NCI-H1930 (cell line): ENCODE data around the gene VPS37C.

ENCODE experiments used
- DNase-seq, 2 experiments: peaks; one replicate each; lab custom pipeline; 2025; lab: John Stamatoyannopoulos, UW

VPS37C gene

DNA sequence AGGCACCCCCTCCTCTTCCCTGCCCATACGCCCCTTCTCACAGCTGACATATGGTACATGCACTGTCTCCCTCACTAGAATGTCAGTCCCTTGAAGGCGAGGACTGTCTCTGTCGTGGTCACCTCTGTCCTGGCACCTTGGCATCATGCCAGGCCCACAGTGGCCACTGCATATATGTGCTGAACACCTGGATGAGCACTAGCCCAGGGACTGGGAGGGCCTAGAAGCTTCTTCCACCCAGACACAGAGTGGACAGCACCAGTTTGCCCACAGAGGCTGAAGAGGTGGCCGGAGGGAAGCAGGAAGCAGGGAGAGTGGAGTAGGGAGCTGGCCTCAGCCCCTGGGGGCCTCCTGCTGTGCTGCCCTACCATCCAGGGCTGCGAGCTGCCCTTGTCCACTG, 28.6 kb downstream of the VPS37C start:
- no peak for DNase-seq

- DNase-seq = no peak
Measured at GRCh38 chr11:61131998-61132555, 29.1 kb downstream of the VPS37C start.

DNA sequence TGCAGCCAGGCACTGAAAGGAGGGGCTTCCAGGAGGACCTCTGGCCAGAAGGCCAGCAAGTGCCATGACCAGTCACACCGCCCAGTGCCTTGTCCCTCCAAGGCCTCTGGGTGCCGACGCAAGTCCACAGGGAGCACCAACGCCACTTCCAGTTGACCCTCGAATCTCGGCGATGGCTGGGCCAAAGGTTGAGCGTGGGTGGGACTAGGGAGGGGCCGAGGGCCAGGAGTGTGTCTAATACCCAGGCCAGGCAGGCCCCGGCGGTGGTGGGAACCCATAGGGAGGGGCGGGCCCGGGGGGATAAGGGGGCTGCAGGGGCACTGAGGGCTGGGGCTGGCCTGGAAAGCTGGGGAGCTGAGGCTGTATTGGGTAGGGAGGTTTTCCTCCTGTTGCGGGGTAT, 29.6 kb downstream of the VPS37C start:
- DNase-seq = no peak

DNA sequence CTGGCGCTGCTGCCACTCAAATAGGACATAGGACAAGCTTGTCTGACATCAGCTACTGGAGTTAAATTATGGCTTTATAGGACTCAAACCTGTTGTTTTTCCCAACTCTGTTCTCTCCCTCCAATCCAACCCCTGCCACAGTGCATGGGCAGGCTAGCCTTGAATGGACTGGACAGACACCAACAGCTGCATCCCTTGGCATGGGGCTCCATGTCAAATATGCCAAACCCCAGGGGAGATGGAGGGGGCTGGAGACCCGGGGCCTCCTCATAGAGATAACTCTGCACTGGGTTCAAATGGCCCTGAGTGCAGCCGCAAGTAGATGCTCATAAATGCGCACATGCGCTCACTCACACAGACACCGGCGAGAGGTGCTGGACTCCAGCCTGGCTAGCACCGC, 30.0 kb downstream of the VPS37C start:
- no peak for DNase-seq

GRCh38 chr11:61129639-61130523, 31.3 kb downstream of the VPS37C start:
- no peak for DNase-seq

- no peak for DNase-seq
Measured at GRCh38 chr11:61128947-61129638, 32.1 kb downstream of the VPS37C start.

DNA sequence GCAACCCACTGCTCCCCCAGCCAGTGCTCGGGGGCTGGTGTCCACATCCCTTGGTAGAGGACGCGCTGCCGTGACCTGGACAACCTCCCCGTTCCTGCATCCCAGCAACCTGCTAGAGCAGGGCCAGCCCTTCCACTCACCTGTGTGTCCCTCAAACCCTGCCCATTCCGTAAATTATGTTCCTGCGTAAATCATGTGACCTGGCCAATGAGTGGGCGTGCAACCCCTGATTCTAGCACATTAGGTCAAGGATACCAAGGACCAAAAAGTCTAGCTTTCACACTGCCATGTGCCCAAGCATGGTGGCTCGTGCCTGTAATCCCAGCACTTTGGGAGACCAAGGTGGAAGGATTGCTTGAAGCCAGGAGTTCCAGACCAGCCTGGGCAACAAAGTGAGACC, 33.2 kb downstream of the VPS37C start:
- no peak for DNase-seq

- DNase-seq = no peak
Measured at GRCh38 chr11:61126256-61126655, 35.0 kb downstream of the VPS37C start.

GRCh38 chr11:61125310-61125684, 35.9 kb downstream of the VPS37C start:
- no peak for DNase-seq

GRCh38 chr11:61124574-61125309, 36.5 kb downstream of the VPS37C start:
- no peak for DNase-seq

DNA sequence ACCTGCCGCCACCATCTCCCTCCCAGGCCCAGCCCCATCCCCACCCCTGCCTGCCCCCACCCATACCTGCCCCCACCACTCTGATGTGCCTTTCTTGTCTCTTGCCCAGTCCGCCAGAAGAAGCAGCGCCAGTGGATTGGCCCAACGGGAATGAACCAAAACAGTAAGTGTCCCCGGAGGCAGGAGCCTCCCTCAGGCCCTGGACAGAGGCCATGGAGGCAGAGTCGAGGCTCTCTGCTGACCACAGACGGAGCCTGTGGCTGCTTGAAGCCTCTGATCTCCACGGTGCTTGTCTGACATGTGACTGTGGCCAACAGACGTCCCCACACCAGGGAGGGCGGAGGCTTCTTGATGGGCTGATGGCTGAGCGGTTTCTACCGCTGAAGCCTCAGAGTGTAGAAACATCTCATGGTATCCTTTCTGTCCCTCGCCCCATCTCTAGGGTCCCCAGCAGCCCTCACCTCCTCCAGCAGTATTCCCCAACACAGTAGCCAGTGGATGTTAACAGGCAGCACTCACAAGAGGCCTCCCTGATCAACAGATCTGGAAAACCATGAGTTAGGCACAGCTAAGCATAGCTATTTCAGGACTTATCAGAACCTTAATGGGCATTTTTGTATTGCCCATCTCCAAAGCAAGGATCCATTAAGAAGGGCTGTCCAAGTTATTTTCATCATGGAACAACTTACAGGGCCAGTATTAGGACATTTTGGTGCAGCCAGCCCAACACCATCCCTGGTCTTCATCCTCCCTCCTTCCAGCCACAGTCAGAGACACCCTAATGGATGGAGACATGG, 37.3 kb downstream of the VPS37C start:
- DNase-seq = no peak

DNA sequence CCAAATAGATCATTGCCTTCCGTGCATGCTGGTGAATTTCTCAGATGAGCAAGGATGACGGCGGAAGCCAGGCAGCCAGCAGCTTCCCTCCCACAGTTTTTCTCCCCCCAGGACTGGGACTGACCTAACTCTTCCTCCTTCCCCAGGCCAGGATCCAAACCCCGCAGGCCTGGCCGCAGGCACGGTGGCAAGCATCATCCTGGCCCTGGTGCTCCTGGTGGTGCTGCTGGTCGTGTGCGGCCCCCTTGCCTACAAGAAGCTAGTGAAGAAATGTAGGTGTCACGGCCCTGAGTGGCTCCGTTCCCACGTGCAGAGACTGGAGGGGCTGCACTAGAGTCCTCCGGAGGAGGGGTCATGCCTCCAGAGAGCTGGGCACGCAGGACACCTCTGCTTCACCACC, 38.5 kb downstream of the VPS37C start:
- no peak for DNase-seq

GRCh38 chr11:61121917-61122316, 39.3 kb downstream of the VPS37C start:
- no peak for DNase-seq

- no peak for DNase-seq
Measured at GRCh38 chr11:61121192-61121831, 39.9 kb downstream of the VPS37C start.

DNA sequence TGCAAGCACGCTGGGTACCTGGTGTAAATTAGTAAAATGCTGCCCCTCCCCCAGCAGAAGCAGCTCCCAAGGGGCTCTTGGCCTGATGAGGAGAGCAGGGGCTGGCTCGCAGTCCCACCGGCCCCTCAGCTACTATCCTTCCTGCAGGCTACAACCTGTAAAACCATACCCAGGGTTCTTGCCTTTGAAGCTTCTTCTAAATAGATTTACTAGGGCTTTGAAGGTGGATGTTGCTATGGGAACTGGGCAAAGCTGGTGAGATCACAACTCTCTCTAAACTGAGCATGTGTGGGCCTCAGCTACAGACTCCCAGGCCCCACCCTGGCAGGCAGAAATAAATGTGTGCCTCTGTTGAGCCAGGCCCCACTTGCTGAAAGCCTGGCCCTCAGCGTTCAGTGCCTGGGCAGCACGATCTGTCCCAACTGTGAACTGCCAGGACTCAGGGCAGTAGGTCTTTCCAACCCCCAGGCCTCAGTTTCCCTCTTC, 40.5 kb downstream of the VPS37C start:
- DNase-seq = no peak

DNA sequence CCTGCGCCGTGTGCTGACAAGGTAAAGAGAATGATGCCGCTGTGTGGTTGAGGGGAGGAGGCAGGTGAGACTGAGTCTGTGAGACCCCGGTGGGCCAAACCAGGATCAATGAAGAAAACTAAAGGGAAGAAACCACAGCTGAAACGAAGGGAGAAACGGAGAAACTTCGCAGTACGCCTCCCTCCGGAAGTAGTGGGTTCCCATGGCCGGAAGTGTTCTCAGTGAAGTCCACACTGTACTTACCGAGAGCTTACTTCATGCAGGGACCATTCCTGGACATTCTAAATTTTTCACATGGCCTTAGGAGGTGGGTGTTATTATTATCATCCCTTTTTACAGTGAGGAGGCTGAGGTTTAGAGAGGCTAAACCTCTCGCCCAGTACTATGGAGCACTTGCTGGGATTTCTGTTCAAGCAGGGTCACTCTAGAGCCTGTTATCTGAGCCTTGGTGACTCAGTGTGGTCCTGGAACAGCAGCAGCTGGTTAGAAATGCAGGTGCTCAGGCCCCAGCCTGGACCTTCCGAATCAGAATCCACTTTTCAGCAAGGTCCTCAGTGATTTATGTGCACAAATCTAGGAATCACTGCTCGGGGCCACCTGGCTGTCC, 41.0 kb downstream of the VPS37C start:
- no peak for DNase-seq

- DNase-seq = no peak
Measured at GRCh38 chr11:61119571-61119970, 41.7 kb downstream of the VPS37C start.

GRCh38 chr11:61119055-61119454, 42.2 kb downstream of the VPS37C start:
- no peak for DNase-seq

DNA sequence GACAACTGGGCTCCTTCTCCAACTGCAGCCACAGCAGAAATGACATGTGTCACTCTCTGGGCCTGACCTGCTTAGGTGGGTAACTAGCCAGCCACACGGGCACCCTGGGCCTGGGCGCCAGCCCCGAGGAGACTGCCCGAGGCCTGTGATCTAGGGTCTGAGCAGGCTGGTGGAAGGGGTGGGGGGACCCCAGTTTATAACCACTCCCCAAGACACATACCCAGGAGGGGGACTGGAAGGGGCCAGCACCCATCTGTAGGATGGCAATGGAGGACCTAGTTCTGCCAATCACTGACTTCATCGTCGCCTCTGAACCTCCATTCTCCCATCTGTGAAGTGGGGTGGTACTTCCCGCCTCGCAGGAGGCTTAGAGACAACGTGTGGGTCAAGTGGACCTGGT, 42.8 kb downstream of the VPS37C start:
- DNase-seq = no peak

GRCh38 chr11:61118004-61118403, 43.2 kb downstream of the VPS37C start:
- no peak for DNase-seq

- no peak for DNase-seq
Measured at GRCh38 chr11:61117168-61117520, 44.1 kb downstream of the VPS37C start.
